Mesenchymal stem cell (in vitro differentiated cells and primary cell): ENCODE results near the gene TCP11. TPM values are rescaled to one million over a fixed set of nuclear protein-coding genes. Genes with fewer than 3 reads are reported as not detected.

ENCODE experiments used
- DNase-seq: peaks from one replicate; pipeline ENCODE4 v3.0.0-alpha.2; 2013
- H2AFZ ChIP-seq: one replicate; pipeline ENCODE4 v1.6.1; 2013; ENCODE audit warnings: low read depth, mild to moderate bottlenecking, control low read depth, inconsistent platforms, low read length, moderate library complexity
- H2AK5ac ChIP-seq: 2 replicates; pipeline ENCODE4 v1.6.1; 2013; ENCODE audit warnings: low read length, moderate library complexity, mild to moderate bottlenecking, inconsistent platforms; ENCODE audit not compliant: severe bottlenecking
- H2BK120ac ChIP-seq: one replicate; pipeline ENCODE4 v1.6.1; 2013; ENCODE audit warnings: low read depth, mild to moderate bottlenecking, inconsistent platforms, low read length, moderate library complexity
- H2BK12ac ChIP-seq, 2 experiments: one replicate each; pipeline ENCODE4 v1.6.1; 2013; ENCODE audit warnings: inconsistent platforms in 2 of 2, low read length in 2 of 2, mild to moderate bottlenecking in 2 of 2, moderate library complexity in 2 of 2, control low read depth in 1 of 2
- H2BK15ac ChIP-seq: one replicate; pipeline ENCODE4 v1.6.1; 2013; ENCODE audit warnings: mild to moderate bottlenecking, low read depth, inconsistent platforms; ENCODE audit not compliant: poor library complexity, severe bottlenecking
- H2BK5ac ChIP-seq: 2 replicates; pipeline ENCODE4 v1.6.1; 2013; ENCODE audit warnings: low read depth, mild to moderate bottlenecking, low read length, control low read depth, inconsistent platforms; ENCODE audit not compliant: poor library complexity, severe bottlenecking
- H3K14ac ChIP-seq, 2 experiments: one replicate each; pipeline ENCODE4 v1.6.1; 2013; ENCODE audit warnings: inconsistent platforms in 2 of 2, low read length in 2 of 2, control low read depth in 1 of 2, mild to moderate bottlenecking in 1 of 2, moderate library complexity in 1 of 2
- H3K18ac ChIP-seq, 2 experiments: one replicate each; pipeline ENCODE4 v1.6.1; 2013; ENCODE audit warnings: inconsistent platforms in 2 of 2, low read length in 2 of 2, control low read depth in 1 of 2, low read depth in 1 of 2, mild to moderate bottlenecking in 1 of 2
- H3K23ac ChIP-seq, 2 experiments: one replicate each; pipeline ENCODE4 v1.6.1; 2013; ENCODE audit warnings: inconsistent platforms in 2 of 2, low read length in 2 of 2, mild to moderate bottlenecking in 2 of 2, moderate library complexity in 2 of 2, control low read depth in 1 of 2
- H3K27ac ChIP-seq: 2 replicates; pipeline ENCODE4 v1.5.1; 2013; ENCODE audit warnings: mild to moderate bottlenecking, moderate library complexity, low read length, control low read depth, inconsistent platforms; ENCODE audit not compliant: poor library complexity, severe bottlenecking
- H3K27me3 ChIP-seq, 2 experiments: 2 replicates each; pipeline versions ENCODE4 v1.6.1 to v1.7.0; 2013; ENCODE audit warnings: low read length in 2 of 2, mild to moderate bottlenecking in 2 of 2, moderate library complexity in 2 of 2, control low read depth in 1 of 2, inconsistent platforms in 1 of 2; ENCODE audit not compliant: control insufficient read depth in 1 of 2, insufficient read depth in 1 of 2
- H3K36me3 ChIP-seq, 2 experiments: 2 replicates each; pipeline versions ENCODE4 v1.6.1 to v1.7.0; 2013; ENCODE audit warnings: low read length in 2 of 2, control low read depth in 1 of 2, inconsistent platforms in 1 of 2, low read depth in 1 of 2, mild to moderate bottlenecking in 1 of 2; ENCODE audit not compliant: insufficient read depth in 2 of 2, control insufficient read depth in 1 of 2
- H3K4ac ChIP-seq, 2 experiments: one replicate each; pipeline ENCODE4 v1.6.1; 2013; ENCODE audit warnings: inconsistent platforms in 2 of 2, low read length in 2 of 2, mild to moderate bottlenecking in 2 of 2, moderate library complexity in 2 of 2, control low read depth in 1 of 2, low read depth in 1 of 2
- H3K4me1 ChIP-seq: 2 replicates; pipeline ENCODE4 v1.6.1; 2013; ENCODE audit warnings: low read depth, low read length, control low read depth; ENCODE audit not compliant: control insufficient read depth, insufficient read depth
- H3K4me2 ChIP-seq: 2 replicates; pipeline ENCODE4 v1.6.1; 2013; ENCODE audit warnings: low read length, mild to moderate bottlenecking, inconsistent platforms; ENCODE audit not compliant: poor library complexity, severe bottlenecking
- H3K4me3 ChIP-seq, 2 experiments: 2 replicates each; pipeline versions ENCODE4 v1.5.1 to v1.7.0; 2013; ENCODE audit warnings: low read length in 2 of 2, mild to moderate bottlenecking in 2 of 2, control low read depth in 1 of 2, low read depth in 1 of 2; ENCODE audit not compliant: insufficient read depth in 1 of 2
- H3K79me1 ChIP-seq: replicated peaks from 2 replicates; pipeline ENCODE4 v1.6.1; 2013; ENCODE audit warnings: mild to moderate bottlenecking, control low read depth, low read length, inconsistent platforms; ENCODE audit not compliant: poor library complexity, severe bottlenecking
- H3K9ac ChIP-seq: 2 replicates; pipeline ENCODE4 v1.7.0; 2013; ENCODE audit warnings: mild to moderate bottlenecking, low read length, moderate library complexity
- H3K9me3 ChIP-seq: 2 replicates; pipeline ENCODE4 v1.7.0; 2013; ENCODE audit warnings: mild to moderate bottlenecking, low read length; ENCODE audit not compliant: control insufficient read depth
- H4K8ac ChIP-seq: one replicate; pipeline ENCODE4 v1.6.1; 2013; ENCODE audit warnings: inconsistent platforms, mild to moderate bottlenecking, low read length, moderate library complexity
- H4K91ac ChIP-seq: one replicate; pipeline ENCODE4 v1.6.1; 2013; ENCODE audit warnings: mild to moderate bottlenecking, low read length, inconsistent platforms
- WGBS: methylation state at CpG from one replicate; pipeline ENCODE4 v1.1.7; 2013; ENCODE audit warnings: mixed read lengths; 5-methylcytosine and 5-hydroxymethylcytosine counted together
- small RNA-seq: library from polyadenylated mRNA; stranded (forward); fragments of <200 nt; extraction: miRNeasy Mini kit (QIAGEN cat#:217004); gene quantifications from one replicate; pipeline ENCODE3, GENCODE V24; 2013; ENCODE audit warnings: low read depth

Gene TCP11

DNA sequence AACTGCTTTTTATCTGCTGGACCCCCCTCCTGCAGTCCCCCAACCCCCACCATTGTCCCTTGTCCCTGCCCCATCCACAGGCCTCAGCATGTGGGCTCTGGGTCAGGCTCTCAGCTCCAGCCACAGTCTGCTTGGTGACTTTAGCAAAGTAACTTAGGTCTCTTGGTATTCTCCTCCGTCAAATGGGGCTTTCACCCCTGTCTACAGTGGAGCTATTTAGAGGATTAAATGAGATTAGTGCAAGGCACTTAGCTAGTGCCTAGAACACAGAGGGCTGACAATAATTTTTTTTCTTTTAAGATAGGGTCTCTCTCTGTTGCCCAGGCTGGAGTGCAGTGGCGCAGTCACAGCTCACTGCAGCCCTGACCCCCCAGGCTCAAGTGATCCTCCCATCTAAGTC, 71.9 kb downstream of the TCP11 start:
- Histone ChIP-seq H4K8ac (no peak overlapping the region), H2BK120ac (no peak overlapping the region), H3K4me1 (peaks cover 2% of the 10 kb centered on the region), H3K18ac (no peak overlapping the region), H3K27me3 (no peaks in the 10 kb centered on the region), H3K9ac (no peak overlapping the region), H3K79me1 (peaks cover 3% of the 10 kb centered on the region), H3K4ac (no peak overlapping the region), H3K4me2 (no peak overlapping the region), H3K9me3 (no peaks in the 10 kb centered on the region), H2BK12ac (no peak overlapping the region), H3K23ac (no peak overlapping the region), H3K14ac (no peak overlapping the region), H2AFZ (no peak overlapping the region), H2BK5ac (no peak overlapping the region), H4K91ac (no peak overlapping the region), H3K27ac (no peak overlapping the region), H3K4me3 (no peak overlapping the region), H2AK5ac (no peak overlapping the region), H3K36me3 (peaks cover 15 to 64% of the 10 kb centered on the region in 2 experiments), H2BK15ac (no peak overlapping the region)
- WGBS = 93% methylated on average over 2 of the region's 2 CpGs
- no peak for DNase-seq

- H2AFZ ChIP-seq = no peak overlapping the region
- 92% methylated on average over 5 of the region's 7 CpGs for whole genome bisulfite sequencing
- H2BK5ac ChIP-seq = no peak overlapping the region
- peaks cover 4% of the 10 kb centered on the region for H3K4me1 ChIP-seq
- no peak overlapping the region for H3K4me3 ChIP-seq
- no peak overlapping the region for H2BK12ac ChIP-seq
- H2BK15ac ChIP-seq = no peak overlapping the region
- no peak overlapping the region for H4K91ac ChIP-seq
- H3K4ac ChIP-seq = no peak overlapping the region
- H3K9ac ChIP-seq = no peak overlapping the region
- no peaks in the 10 kb centered on the region for H3K27me3 ChIP-seq
- H3K9me3 ChIP-seq = no peaks in the 10 kb centered on the region
- H3K23ac ChIP-seq = no peak overlapping the region
- H2BK120ac ChIP-seq = no peak overlapping the region
- no peak overlapping the region for H2AK5ac ChIP-seq
- H4K8ac ChIP-seq = no peak overlapping the region
- H3K79me1 ChIP-seq = peaks cover 3% of the 10 kb centered on the region
- no peak overlapping the region for H3K27ac ChIP-seq
- DNase-seq = no peak
- H3K18ac ChIP-seq = no peak overlapping the region
- H3K14ac ChIP-seq = no peak overlapping the region
- H3K4me2 ChIP-seq = no peak overlapping the region
- peaks cover 12 to 63% of the 10 kb centered on the region in 2 experiments for H3K36me3 ChIP-seq
These were observed 72.5 kb downstream of the TCP11 start for GRCh38 chr6:35068644-35069043.

- Histone ChIP-seq H4K91ac (no peak overlapping the region), H3K23ac (no peak overlapping the region), H2BK5ac (no peak overlapping the region), H4K8ac (no peak overlapping the region), H3K9me3 (no peaks in the 10 kb centered on the region), H3K9ac (no peak overlapping the region), H3K27me3 (no peaks in the 10 kb centered on the region), H2BK120ac (no peak overlapping the region), H3K27ac (no peak overlapping the region), H3K4me2 (no peak overlapping the region), H3K4me3 (no peak overlapping the region), H3K79me1 (peaks cover 3% of the 10 kb centered on the region), H2BK15ac (no peak overlapping the region), H3K14ac (no peak overlapping the region), H2BK12ac (peak overlapping the region in 1 of 2 experiments; percentile 10), H2AFZ (no peak overlapping the region), H3K18ac (no peak overlapping the region), H3K4ac (no peak overlapping the region), H3K36me3 (peaks cover 16 to 63% of the 10 kb centered on the region in 2 experiments), H3K4me1 (peaks cover 4% of the 10 kb centered on the region), H2AK5ac (no peak overlapping the region)
- no peak for DNase-seq
- 89% methylated on average over 8 of the region's 9 CpGs for WGBS
These were observed 72.9 kb downstream of the TCP11 start for GRCh38 chr6:35068206-35068605.

Small RNA genes within 50 kb of the gene (small RNA-seq; reads per million reads assigned to genes)
- not detected for gene AL138721.1
